Activated naive CD4-positive, alpha-beta T cell treated with anti-CD3 and anti-CD28 coated beads, Interleukin-2, amount 50 U/mL, for 72 hours (primary cell): ENCODE results near the gene MON2. TPM values are rescaled to one million over a fixed set of nuclear protein-coding genes. Genes with fewer than 3 reads are reported as not detected.
"Not testable (repeated sequence)": the region's sequence is repeated elsewhere in the genome, so short reads cannot be mapped to it uniquely, and the experiment has no call there.

Source experiments
- ATAC-seq, 2 donors: fragments of 150-1000 bp; cut with Tn5 transposase; 2 replicates each; pipeline ENCODE4 v1.10.0; 2021; ENCODE audit warnings: mild to moderate bottlenecking in 2 of 2, moderate library complexity in 2 of 2
- DNase-seq, 2 donors: peaks; one replicate each; pipeline ENCODE4 v3.0.0; 2021 to 2022; ENCODE audit warnings: low spot score in 2 of 2
- H3K27ac Mint-ChIP-seq, 2 donors: one replicate each; pipeline ENCODE4 v1.8.0; 2022; ENCODE audit warnings: mild to moderate bottlenecking in 2 of 2, mixed read lengths in 2 of 2
- H3K36me3 Mint-ChIP-seq, 2 donors: one replicate each; pipeline ENCODE4 v1.8.0; 2022; ENCODE audit warnings: mixed read lengths in 2 of 2
- H3K9me3 Mint-ChIP-seq, 2 donors: one replicate each; pipeline ENCODE4 v1.8.0; 2022; ENCODE audit warnings: mixed read lengths in 2 of 2
- total RNA-seq, 2 donors: library from RNA; stranded (reverse); gene quantifications; one replicate each; pipeline ENCODE4 v1.2.3, GENCODE V29; 2022

MON2 gene
- total RNA-seq, result 10 to 100 TPM; 39.7 to 40.3 TPM

- ATAC-seq (peak; percentile 99), DNase-seq (peak; percentile 86 to 87)
- H3K9me3 Mint-ChIP-seq, result peaks cover 8 to 9% of the 10 kb centered on the region in 2 donors
- H3K27ac Mint-ChIP-seq, result peak within 1 kb of the TSS; percentile 96 to 99
- peaks cover 14 to 30% of the 10 kb centered on the region in 2 donors for H3K36me3 Mint-ChIP-seq
Measured at GRCh38 chr12:62466594-62467491, at the start of gene MON2. Gene MON2, plus strand, starts transcription at chr12:62466826. Its CDS starts 382 bp downstream, at chr12:62467208.

GRCh38 chr12:62426089-62426488 lies 40.5 kb upstream of the MON2 start:
- Mint-ChIP-seq H3K9me3 (peaks cover 8 to 18% of the 10 kb centered on the region in 2 donors), H3K36me3 (peaks cover 14% of the 10 kb centered on the region in 2 donors), H3K27ac (no peak overlapping the region)
- DNase-seq, result no peak
- no peak for ATAC-seq

- no peak for DNase-seq
- Mint-ChIP-seq H3K36me3 (peaks cover 5 to 14% of the 10 kb centered on the region in 2 donors), H3K27ac (no peak overlapping the region), H3K9me3 (peaks cover 8 to 9% of the 10 kb centered on the region in 2 donors)
- no peak for ATAC-seq
Measured at GRCh38 chr12:62429457-62429856, 37.2 kb upstream of the MON2 start.

- DNase-seq, result no peak
- H3K27ac Mint-ChIP-seq, result peak overlapping the region in 1 of 2 donors; percentile 68
- peaks cover 0 to 5% of the 10 kb centered on the region in 2 donors for H3K36me3 Mint-ChIP-seq
- no peaks in the 10 kb centered on the region for H3K9me3 Mint-ChIP-seq
- ATAC-seq, result peak in 1 of 2 donors; percentile 29
Measured at GRCh38 chr12:62434494-62435302, 31.9 kb upstream of the MON2 start.

GRCh38 chr12:62435303-62436163 lies 31.1 kb upstream of the MON2 start:
- ATAC-seq (peak; percentile 77 to 83), DNase-seq (peak; percentile 33 to 54)
- H3K9me3 Mint-ChIP-seq, result no peaks in the 10 kb centered on the region
- peak overlapping the region in 1 of 2 donors; percentile 68 for H3K27ac Mint-ChIP-seq
- H3K36me3 Mint-ChIP-seq, result peaks cover 0 to 5% of the 10 kb centered on the region in 2 donors

GRCh38 chr12:62436164-62436503 lies 30.5 kb upstream of the MON2 start:
- peak in 1 of 2 donors; percentile 4 for ATAC-seq
- peaks cover 0 to 5% of the 10 kb centered on the region in 2 donors for H3K36me3 Mint-ChIP-seq
- no peak for DNase-seq
- H3K27ac Mint-ChIP-seq, result no peak overlapping the region
- H3K9me3 Mint-ChIP-seq, result no peaks in the 10 kb centered on the region

- H3K9me3 Mint-ChIP-seq, result peaks cover 14 to 17% of the 10 kb centered on the region in 2 donors
- DNase-seq (peak in 1 of 2 donors; percentile 66), ATAC-seq (peak in 1 of 2 donors; percentile 33)
- H3K27ac Mint-ChIP-seq, result no peak overlapping the region
- H3K36me3 Mint-ChIP-seq, result peaks cover 11 to 15% of the 10 kb centered on the region in 2 donors
Measured at GRCh38 chr12:62438098-62438692, 28.4 kb upstream of the MON2 start.

GRCh38 chr12:62446754-62447452 lies 19.7 kb upstream of the MON2 start:
- DNase-seq (no peak), ATAC-seq (no peak)
- peaks cover 19 to 22% of the 10 kb centered on the region in 2 donors for H3K9me3 Mint-ChIP-seq
- peaks cover 13 to 22% of the 10 kb centered on the region in 2 donors for H3K36me3 Mint-ChIP-seq
- no peak overlapping the region for H3K27ac Mint-ChIP-seq

GRCh38 chr12:62448436-62448835 lies 18.2 kb upstream of the MON2 start:
- ATAC-seq (no peak), DNase-seq (no peak)
- Mint-ChIP-seq H3K27ac (no peak overlapping the region), H3K36me3 (peaks cover 12% of the 10 kb centered on the region in 2 donors), H3K9me3 (peaks cover 8% of the 10 kb centered on the region in 2 donors)

- H3K9me3 Mint-ChIP-seq, H3K36me3 Mint-ChIP-seq, H3K27ac Mint-ChIP-seq, ATAC-seq, DNase-seq: not testable (repeated sequence)
Measured at GRCh38 chr12:62455429-62455828, 11.2 kb upstream of the MON2 start.

- no peak overlapping the region for H3K27ac Mint-ChIP-seq
- no peak for ATAC-seq
- DNase-seq, result no peak
- H3K36me3 Mint-ChIP-seq, result peaks cover 3 to 11% of the 10 kb centered on the region in 2 donors
- H3K9me3 Mint-ChIP-seq, result peaks cover 7 to 14% of the 10 kb centered on the region in 2 donors
Measured at GRCh38 chr12:62458626-62459025, 8.0 kb upstream of the MON2 start.

GRCh38 chr12:62459976-62460375 lies 6.7 kb upstream of the MON2 start:
- H3K36me3 Mint-ChIP-seq, result peaks cover 8 to 14% of the 10 kb centered on the region in 2 donors
- peaks cover 9 to 16% of the 10 kb centered on the region in 2 donors for H3K9me3 Mint-ChIP-seq
- ATAC-seq, result no peak

GRCh38 chr12:62461171-62461837 lies 5.3 kb upstream of the MON2 start:
- peaks cover 8 to 17% of the 10 kb centered on the region in 2 donors for H3K36me3 Mint-ChIP-seq
- not testable (repeated sequence) for H3K9me3 Mint-ChIP-seq, DNase-seq, H3K27ac Mint-ChIP-seq, ATAC-seq

More at GRCh38 chr12:62459976-62460375, 6.7 kb upstream of the MON2 start:
- DNase-seq, result no peak
- H3K27ac Mint-ChIP-seq, result no peak overlapping the region

- H3K36me3 Mint-ChIP-seq, result peaks cover 14 to 30% of the 10 kb centered on the region in 2 donors
- DNase-seq, H3K9me3 Mint-ChIP-seq, ATAC-seq, H3K27ac Mint-ChIP-seq: not testable (repeated sequence)
Measured at GRCh38 chr12:62463252-62463651, 3.4 kb upstream of the MON2 start.
